ENCODE results near the gene CSRNP3.

DNA sequence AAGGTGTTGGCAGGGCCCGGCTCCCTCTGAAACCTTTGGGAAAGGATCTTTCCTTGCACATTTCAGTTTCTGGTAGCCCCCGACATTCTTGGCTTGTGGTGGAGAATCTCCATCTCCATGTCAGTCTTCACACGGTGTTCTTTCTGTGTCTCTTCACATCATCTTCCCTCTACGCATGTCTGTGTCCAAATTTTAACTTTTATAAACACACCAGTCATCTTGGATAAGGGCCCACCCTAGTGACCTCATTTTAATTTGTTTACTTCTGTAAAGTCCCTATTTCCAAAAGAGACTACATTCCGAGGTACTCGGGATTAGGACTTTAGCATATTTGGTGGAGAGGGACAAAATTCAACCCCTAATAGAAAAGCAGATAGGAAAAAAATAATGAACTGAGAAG lies 186.2 kb downstream of the CSRNP3 start:
- TF ChIP-seq, protein P1, sequence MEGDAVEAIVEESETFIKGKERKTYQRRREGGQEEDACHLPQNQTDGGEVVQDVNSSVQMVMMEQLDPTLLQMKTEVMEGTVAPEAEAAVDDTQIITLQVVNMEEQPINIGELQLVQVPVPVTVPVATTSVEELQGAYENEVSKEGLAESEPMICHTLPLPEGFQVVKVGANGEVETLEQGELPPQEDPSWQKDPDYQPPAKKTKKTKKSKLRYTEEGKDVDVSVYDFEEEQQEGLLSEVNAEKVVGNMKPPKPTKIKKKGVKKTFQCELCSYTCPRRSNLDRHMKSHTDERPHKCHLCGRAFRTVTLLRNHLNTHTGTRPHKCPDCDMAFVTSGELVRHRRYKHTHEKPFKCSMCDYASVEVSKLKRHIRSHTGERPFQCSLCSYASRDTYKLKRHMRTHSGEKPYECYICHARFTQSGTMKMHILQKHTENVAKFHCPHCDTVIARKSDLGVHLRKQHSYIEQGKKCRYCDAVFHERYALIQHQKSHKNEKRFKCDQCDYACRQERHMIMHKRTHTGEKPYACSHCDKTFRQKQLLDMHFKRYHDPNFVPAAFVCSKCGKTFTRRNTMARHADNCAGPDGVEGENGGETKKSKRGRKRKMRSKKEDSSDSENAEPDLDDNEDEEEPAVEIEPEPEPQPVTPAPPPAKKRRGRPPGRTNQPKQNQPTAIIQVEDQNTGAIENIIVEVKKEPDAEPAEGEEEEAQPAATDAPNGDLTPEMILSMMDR (IDR thresholded peaks at IDR 0.05), result no peak
- TF ChIP-seq POLR2A (IDR thresholded peaks at IDR 0.05), result no peak
